ENCODE results near the gene NRXN3. TPM values are rescaled to one million over a fixed set of nuclear protein-coding genes. Genes with fewer than 3 reads are reported as not detected.

The NRXN3 gene
- total RNA-seq, 4 donors from 2014 or later: 0.56 to 1.6 (median 1.1) TPM

- 87 to 90% methylated on average over 1 of the region's 1 CpG for WGBS, 2 donors
- Histone ChIP-seq H3K9me3 (no peaks in the 10 kb centered on the region), H3K27ac (no peak overlapping the region), H3K36me3 (no peaks in the 10 kb centered on the region), H3K4me1 (no peaks in the 10 kb centered on the region), H3K27me3 (no peaks in the 10 kb centered on the region), H3K4me3 (replicated peaks in 1 of 3) (no peak overlapping the region)
- TF ChIP-seq POLR2A (IDR thresholded peaks at IDR 0.05) (no peak), CTCF (IDR thresholded peaks at IDR 0.05) (no peak)
- DNase-seq: no peak
- intact Hi-C loops (cut with DNase I): no loop called here
Observed at GRCh38 chr14:79916892-79917291, 1746.7 kb downstream of the NRXN3 start.

Small RNAs within 50 kb of the gene (small RNA-seq; reads per million reads assigned to genes)
- 0.66 reads per million for gene RNA5SP388
